Prostate gland (tissue), 2 donors: ENCODE measurements around the gene DHX9.

Source experiments
- CTCF ChIP-seq, 4 experiments: fragments of 200-600 bp in 2 of 4; fragments of 450-650 bp in 2 of 4; sonication (generic) in 2 of 4; IDR thresholded peaks; 1 replicate in 3 of 4; 2 replicates in 1 of 4; pipeline ENCODE4 v1.5.1; 2016 to 2019; ENCODE audit warnings: antibody characterized with exemption in 4 of 4, mild to moderate bottlenecking in 2 of 4, moderate library complexity in 2 of 4
- POLR2AphosphoS5 ChIP-seq: sonication (generic); formaldehyde crosslinking; IDR thresholded peaks from one replicate; pipeline ENCODE4 v1.6.1; 2017; ENCODE audit warnings: antibody characterized with exemption

GRCh38 chr1:182886985-182887384, 47.8 kb downstream of the DHX9 start:
- TF ChIP-seq POLR2AphosphoS5 (no peak), CTCF (IDR thresholded peaks at IDR 0.05) (no peak)
